H1 (cell line): Measurements from ENCODE around the gene CFAP58. TPM values are rescaled to one million over a fixed set of nuclear protein-coding genes. Genes with fewer than 3 reads are reported as not detected.

Source experiments
- BACH1 ChIP-seq: IDR thresholded peaks from 2 replicates; pipeline ENCODE4 v1.6.1; 2012; ENCODE audit warnings: low read length, improper control_type of control experiment
- CREB1 ChIP-seq: IDR thresholded peaks from 2 replicates; pipeline ENCODE4 v1.6.1; 2012; ENCODE audit warnings: inconsistent platforms
- CTBP2 ChIP-seq: IDR thresholded peaks from 2 replicates; pipeline ENCODE4 v1.7.0; 2011; ENCODE audit warnings: borderline replicate concordance, mild to moderate bottlenecking, moderate library complexity, mixed read lengths, low read length; ENCODE audit not compliant: insufficient read depth, insufficient read length
- CTCF ChIP-seq, 3 experiments: IDR thresholded peaks; 1 replicate in 2 of 3; 2 replicates in 1 of 3; pipeline versions ENCODE4 v1.5.1 to v1.6.1; 2011; ENCODE audit warnings: low read length in 3 of 3, mild to moderate bottlenecking in 3 of 3, inconsistent platforms in 2 of 3, low read depth in 1 of 3, moderate library complexity in 1 of 3; ENCODE audit not compliant: insufficient read depth in 1 of 3; ENCODE audit errors: control extremely low read depth in 1 of 3
- E2F6 ChIP-seq: IDR thresholded peaks from 2 replicates; pipeline ENCODE4 v1.6.1; 2012; ENCODE audit warnings: inconsistent platforms
- NANOG ChIP-seq: IDR thresholded peaks from 2 replicates; pipeline ENCODE4 v1.6.1; 2011; ENCODE audit warnings: low read length, low read depth, mild to moderate bottlenecking, inconsistent platforms; ENCODE audit not compliant: insufficient read depth, poor library complexity, severe bottlenecking
- RXRA ChIP-seq: IDR thresholded peaks from 2 replicates; pipeline ENCODE4 v1.6.1; 2011; ENCODE audit warnings: low read depth, mild to moderate bottlenecking, low read length, moderate library complexity; ENCODE audit not compliant: insufficient read depth
- polyA plus RNA-seq, 7 experiments: library from polyadenylated mRNA; depleted of rRNA in 3 of 7; stranded (reverse) in 5 of 7; unstranded in 2 of 7; fragments of >200 nt in 5 of 7; fragments of 200-250 nt in 2 of 7; gene quantifications; 1 replicate in 5 of 7; 2 replicates in 1 of 7; 4 replicates in 1 of 7; pipeline versions ENCODE4 v1.2.1 to v1.2.3, GENCODE V29; 2011 to 2013; ENCODE audit warnings: missing spikeins in 2 of 7, mixed read lengths in 2 of 7
- total RNA-seq: library from RNA; stranded (reverse); fragmentation: NEBNext Ultra II Directional; extraction: Animal tissue kit (Norgen Biotek cat#: 25700); gene quantifications from 2 replicates; pipeline ENCODE4 v1.2.1, GENCODE V29; 2021
- TF ChIP-seq, protein P1 (sequence below): fragments of 300-600 bp; sonication (generic); IDR thresholded peaks from 2 replicates; pipeline ENCODE4 v1.7.1; 2012; ENCODE audit warnings: low read length, moderate library complexity, mild to moderate bottlenecking, inconsistent platforms; ENCODE audit not compliant: insufficient replicate concordance

Gene CFAP58
- total and polyA plus RNA-seq, 2 of the 8 experiments (the other 6 are each of a cell fraction or from before 2014, with no cell fraction given), result 0.32 to 0.71 TPM

DNA sequence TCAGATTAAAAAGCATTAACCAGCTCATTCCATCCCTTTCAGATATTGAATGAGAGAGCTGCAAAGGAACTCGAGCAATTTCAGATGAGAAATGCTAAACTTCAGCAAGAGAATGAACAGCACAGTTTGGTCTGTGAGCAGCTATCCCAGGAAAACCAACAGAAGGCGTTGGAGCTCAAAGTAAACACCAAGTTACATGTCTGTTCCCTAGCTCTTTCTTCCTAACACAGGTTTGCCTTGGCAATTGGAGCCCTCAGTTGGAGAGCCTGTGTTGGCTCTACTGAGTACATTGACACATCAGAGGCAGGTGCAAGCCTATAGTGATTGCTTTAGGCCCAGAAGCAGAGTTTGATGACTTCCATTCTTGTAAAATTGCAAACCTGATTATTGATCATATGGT, 14.7 kb downstream of the CFAP58 start (continued):
- TF ChIP-seq, protein P1, sequence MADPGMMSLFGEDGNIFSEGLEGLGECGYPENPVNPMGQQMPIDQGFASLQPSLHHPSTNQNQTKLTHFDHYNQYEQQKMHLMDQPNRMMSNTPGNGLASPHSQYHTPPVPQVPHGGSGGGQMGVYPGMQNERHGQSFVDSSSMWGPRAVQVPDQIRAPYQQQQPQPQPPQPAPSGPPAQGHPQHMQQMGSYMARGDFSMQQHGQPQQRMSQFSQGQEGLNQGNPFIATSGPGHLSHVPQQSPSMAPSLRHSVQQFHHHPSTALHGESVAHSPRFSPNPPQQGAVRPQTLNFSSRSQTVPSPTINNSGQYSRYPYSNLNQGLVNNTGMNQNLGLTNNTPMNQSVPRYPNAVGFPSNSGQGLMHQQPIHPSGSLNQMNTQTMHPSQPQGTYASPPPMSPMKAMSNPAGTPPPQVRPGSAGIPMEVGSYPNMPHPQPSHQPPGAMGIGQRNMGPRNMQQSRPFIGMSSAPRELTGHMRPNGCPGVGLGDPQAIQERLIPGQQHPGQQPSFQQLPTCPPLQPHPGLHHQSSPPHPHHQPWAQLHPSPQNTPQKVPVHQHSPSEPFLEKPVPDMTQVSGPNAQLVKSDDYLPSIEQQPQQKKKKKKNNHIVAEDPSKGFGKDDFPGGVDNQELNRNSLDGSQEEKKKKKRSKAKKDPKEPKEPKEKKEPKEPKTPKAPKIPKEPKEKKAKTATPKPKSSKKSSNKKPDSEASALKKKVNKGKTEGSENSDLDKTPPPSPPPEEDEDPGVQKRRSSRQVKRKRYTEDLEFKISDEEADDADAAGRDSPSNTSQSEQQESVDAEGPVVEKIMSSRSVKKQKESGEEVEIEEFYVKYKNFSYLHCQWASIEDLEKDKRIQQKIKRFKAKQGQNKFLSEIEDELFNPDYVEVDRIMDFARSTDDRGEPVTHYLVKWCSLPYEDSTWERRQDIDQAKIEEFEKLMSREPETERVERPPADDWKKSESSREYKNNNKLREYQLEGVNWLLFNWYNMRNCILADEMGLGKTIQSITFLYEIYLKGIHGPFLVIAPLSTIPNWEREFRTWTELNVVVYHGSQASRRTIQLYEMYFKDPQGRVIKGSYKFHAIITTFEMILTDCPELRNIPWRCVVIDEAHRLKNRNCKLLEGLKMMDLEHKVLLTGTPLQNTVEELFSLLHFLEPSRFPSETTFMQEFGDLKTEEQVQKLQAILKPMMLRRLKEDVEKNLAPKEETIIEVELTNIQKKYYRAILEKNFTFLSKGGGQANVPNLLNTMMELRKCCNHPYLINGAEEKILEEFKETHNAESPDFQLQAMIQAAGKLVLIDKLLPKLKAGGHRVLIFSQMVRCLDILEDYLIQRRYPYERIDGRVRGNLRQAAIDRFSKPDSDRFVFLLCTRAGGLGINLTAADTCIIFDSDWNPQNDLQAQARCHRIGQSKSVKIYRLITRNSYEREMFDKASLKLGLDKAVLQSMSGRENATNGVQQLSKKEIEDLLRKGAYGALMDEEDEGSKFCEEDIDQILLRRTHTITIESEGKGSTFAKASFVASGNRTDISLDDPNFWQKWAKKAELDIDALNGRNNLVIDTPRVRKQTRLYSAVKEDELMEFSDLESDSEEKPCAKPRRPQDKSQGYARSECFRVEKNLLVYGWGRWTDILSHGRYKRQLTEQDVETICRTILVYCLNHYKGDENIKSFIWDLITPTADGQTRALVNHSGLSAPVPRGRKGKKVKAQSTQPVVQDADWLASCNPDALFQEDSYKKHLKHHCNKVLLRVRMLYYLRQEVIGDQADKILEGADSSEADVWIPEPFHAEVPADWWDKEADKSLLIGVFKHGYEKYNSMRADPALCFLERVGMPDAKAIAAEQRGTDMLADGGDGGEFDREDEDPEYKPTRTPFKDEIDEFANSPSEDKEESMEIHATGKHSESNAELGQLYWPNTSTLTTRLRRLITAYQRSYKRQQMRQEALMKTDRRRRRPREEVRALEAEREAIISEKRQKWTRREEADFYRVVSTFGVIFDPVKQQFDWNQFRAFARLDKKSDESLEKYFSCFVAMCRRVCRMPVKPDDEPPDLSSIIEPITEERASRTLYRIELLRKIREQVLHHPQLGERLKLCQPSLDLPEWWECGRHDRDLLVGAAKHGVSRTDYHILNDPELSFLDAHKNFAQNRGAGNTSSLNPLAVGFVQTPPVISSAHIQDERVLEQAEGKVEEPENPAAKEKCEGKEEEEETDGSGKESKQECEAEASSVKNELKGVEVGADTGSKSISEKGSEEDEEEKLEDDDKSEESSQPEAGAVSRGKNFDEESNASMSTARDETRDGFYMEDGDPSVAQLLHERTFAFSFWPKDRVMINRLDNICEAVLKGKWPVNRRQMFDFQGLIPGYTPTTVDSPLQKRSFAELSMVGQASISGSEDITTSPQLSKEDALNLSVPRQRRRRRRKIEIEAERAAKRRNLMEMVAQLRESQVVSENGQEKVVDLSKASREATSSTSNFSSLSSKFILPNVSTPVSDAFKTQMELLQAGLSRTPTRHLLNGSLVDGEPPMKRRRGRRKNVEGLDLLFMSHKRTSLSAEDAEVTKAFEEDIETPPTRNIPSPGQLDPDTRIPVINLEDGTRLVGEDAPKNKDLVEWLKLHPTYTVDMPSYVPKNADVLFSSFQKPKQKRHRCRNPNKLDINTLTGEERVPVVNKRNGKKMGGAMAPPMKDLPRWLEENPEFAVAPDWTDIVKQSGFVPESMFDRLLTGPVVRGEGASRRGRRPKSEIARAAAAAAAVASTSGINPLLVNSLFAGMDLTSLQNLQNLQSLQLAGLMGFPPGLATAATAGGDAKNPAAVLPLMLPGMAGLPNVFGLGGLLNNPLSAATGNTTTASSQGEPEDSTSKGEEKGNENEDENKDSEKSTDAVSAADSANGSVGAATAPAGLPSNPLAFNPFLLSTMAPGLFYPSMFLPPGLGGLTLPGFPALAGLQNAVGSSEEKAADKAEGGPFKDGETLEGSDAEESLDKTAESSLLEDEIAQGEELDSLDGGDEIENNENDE, result no peak
- TF ChIP-seq NANOG (no peak), CREB1 (no peak), CTBP2 (no peak), E2F6 (no peak), RXRA (no peak), BACH1 (no peak), CTCF (IDR thresholded peaks at IDR 0.05; ENCODE audit: control extremely low read depth in 1 of 3, insufficient read depth in 1 of 3, low read depth in 1 of 3, low read length in 3 of 3) (no peak)
